GM23338 (cell line): ENCODE measurements around the gene MTMR3. TPM values are rescaled to one million over a fixed set of nuclear protein-coding genes. Genes with fewer than 3 reads are reported as not detected.

Experiments
- ATAC-seq: fragments of 200-7000 bp; cut with Tn5 transposase; 3 replicates; pipeline ENCODE4 v1.9.1; 2020
- DNase-seq: peaks from one replicate; pipeline ENCODE4 v3.0.0-alpha.2; 2015; ENCODE audit warnings: low spot score
- H2AFZ ChIP-seq: fragments of 200-600 bp; sonication (generic); 2 replicates; pipeline ENCODE4 v1.8.0; 2016; ENCODE audit warnings: antibody characterized with exemption, mild to moderate bottlenecking, moderate library complexity
- H3F3A ChIP-seq: fragments of 200-600 bp; sonication (generic); replicated peaks from 2 replicates; pipeline ENCODE4 v1.8.0; 2017; ENCODE audit warnings: antibody characterized with exemption, mixed run types, low read depth
- H3K27ac ChIP-seq: fragments of 200-600 bp; sonication (generic); 2 replicates; pipeline ENCODE4 v1.6.1; 2016; ENCODE audit warnings: low read depth
- H3K27me3 ChIP-seq: fragments of 200-600 bp; sonication (generic); 2 replicates; pipeline ENCODE4 v1.8.0; 2016; ENCODE audit warnings: mild to moderate bottlenecking, mixed run types, moderate library complexity; ENCODE audit not compliant: insufficient read depth
- H3K36me3 ChIP-seq: fragments of 200-600 bp; sonication (generic); 2 replicates; pipeline ENCODE4 v1.8.0; 2016; ENCODE audit warnings: mild to moderate bottlenecking; ENCODE audit not compliant: insufficient read depth
- H3K4me1 ChIP-seq: fragments of 200-600 bp; sonication (generic); 2 replicates; pipeline ENCODE4 v1.8.0; 2016; ENCODE audit warnings: mild to moderate bottlenecking, moderate library complexity; ENCODE audit not compliant: insufficient read depth
- H3K4me2 ChIP-seq: fragments of 200-600 bp; sonication (generic); 2 replicates; pipeline ENCODE4 v1.7.1; 2017; ENCODE audit warnings: mixed run types
- H3K4me3 ChIP-seq: fragments of 200-600 bp; sonication (generic); 2 replicates; pipeline ENCODE4 v1.6.1; 2016; ENCODE audit warnings: mixed run types
- H3K79me2 ChIP-seq: fragments of 200-600 bp; sonication (generic); replicated peaks from 2 replicates; pipeline ENCODE4 v1.8.0; 2017; ENCODE audit warnings: mild to moderate bottlenecking; ENCODE audit not compliant: insufficient read depth
- H3K9me2 ChIP-seq: fragments of 200-600 bp; sonication (generic); 2 replicates; pipeline ENCODE4 v1.8.0; 2017; ENCODE audit not compliant: insufficient read depth
- H4K20me1 ChIP-seq: fragments of 200-600 bp; sonication (generic); replicated peaks from 2 replicates; pipeline ENCODE4 v1.8.0; 2017; ENCODE audit warnings: mild to moderate bottlenecking; ENCODE audit not compliant: insufficient read depth
- H3K27ac Mint-ChIP-seq: 2 replicates; pipeline ENCODE4 v1.8.0; 2020; ENCODE audit warnings: inconsistent platforms, mild to moderate bottlenecking, moderate library complexity, mixed read lengths
- H3K27me3 Mint-ChIP-seq: 3 replicates; pipeline ENCODE4 v1.8.0; 2022; ENCODE audit warnings: low read depth, mild to moderate bottlenecking, moderate library complexity, mixed read lengths, inconsistent platforms; ENCODE audit not compliant: insufficient read depth, poor library complexity
- H3K36me3 Mint-ChIP-seq: 3 replicates; pipeline ENCODE4 v1.8.0; 2021; ENCODE audit warnings: low read depth, mild to moderate bottlenecking, inconsistent platforms, moderate library complexity, mixed read lengths
- H3K4me1 Mint-ChIP-seq: 3 replicates; pipeline ENCODE4 v1.8.0; 2020; ENCODE audit warnings: mild to moderate bottlenecking, inconsistent platforms, mixed read lengths
- H3K4me3 Mint-ChIP-seq: 3 replicates; pipeline ENCODE4 v1.8.0; 2021; ENCODE audit warnings: moderate library complexity, mild to moderate bottlenecking, inconsistent platforms, mixed read lengths
- H3K9me3 Mint-ChIP-seq: 3 replicates; pipeline ENCODE4 v1.8.0; 2020; ENCODE audit warnings: moderate library complexity, mild to moderate bottlenecking, inconsistent platforms, mixed read lengths
- CREB1 ChIP-seq: fragments of 250-450 bp; sonication (Bioruptor Pico); IDR thresholded peaks from 2 replicates; pipeline ENCODE4 v1.5.0; 2020; ENCODE audit warnings: low read depth, mild to moderate bottlenecking, moderate library complexity
- EZH2phosphoT487 ChIP-seq: fragments of 200-600 bp; sonication (generic); IDR thresholded peaks from one replicate; pipeline ENCODE4 v1.8.1; 2018; ENCODE audit warnings: antibody characterized with exemption; ENCODE audit not compliant: unreplicated experiment
- JUNB ChIP-seq: IDR thresholded peaks from one replicate; pipeline ENCODE4 v1.6.1; 2016; ENCODE audit warnings: antibody characterized with exemption; ENCODE audit not compliant: unreplicated experiment
- NANOG ChIP-seq: IDR thresholded peaks from 2 replicates; pipeline ENCODE4 v1.6.1; 2016; ENCODE audit warnings: antibody characterized with exemption, borderline replicate concordance
- STAT1 ChIP-seq: IDR thresholded peaks from one replicate; pipeline ENCODE4 v1.6.1; 2016; ENCODE audit warnings: antibody characterized with exemption; ENCODE audit not compliant: unreplicated experiment
- ZNF462 ChIP-seq: fragments of 250-450 bp; sonication (Bioruptor Pico); IDR thresholded peaks from 2 replicates; pipeline ENCODE4 v1.5.0; 2020; ENCODE audit warnings: mild to moderate bottlenecking, moderate library complexity
- polyA plus RNA-seq: library from polyadenylated mRNA; unstranded; fragments of >200 nt; fragmentation: Nextera tagmentation; extraction: Ambion mirVana; gene quantifications from 2 replicates; pipeline ENCODE4 v1.2.1, GENCODE V29; 2016
- total RNA-seq: library from RNA; depleted of rRNA; stranded (reverse); fragments of >200 nt; shearing (Covaris generic); gene quantifications from 2 replicates; pipeline ENCODE4 v1.2.3, GENCODE V29; 2014
- TF ChIP-seq, protein P1 (sequence below): IDR thresholded peaks from one replicate; pipeline ENCODE4 v1.6.1; 2018; ENCODE audit warnings: antibody characterized with exemption; ENCODE audit not compliant: unreplicated experiment
- TF ChIP-seq, protein P2 (sequence below), 2 experiments: fragments of 200-600 bp in 1 of 2; sonication (generic) in 1 of 2; conservative IDR thresholded peaks; 2 replicates each; pipeline versions ENCODE4 v1.5.1 to v1.6.1; 2016 to 2017; ENCODE audit warnings: antibody characterized with exemption in 2 of 2, low read depth in 2 of 2, mild to moderate bottlenecking in 2 of 2, moderate library complexity in 1 of 2
- TF ChIP-seq, protein P3 (sequence below): IDR thresholded peaks from 2 replicates; pipeline ENCODE4 v1.6.1; 2016; ENCODE audit warnings: antibody characterized with exemption

MTMR3 gene
- total and polyA plus RNA-seq, 2 experiments from 2014 or later = 5.2 to 27.4 TPM

- ATAC-seq = no peak
- H3F3A ChIP-seq = no peaks in the 10 kb centered on the region
- no peak overlapping the region for H3K4me2 ChIP-seq
- H3K4me1 ChIP-seq = 0 out of 2 replicates have a peak, but pooled peaks cover 3% of the 10 kb centered on the region
- Mint-ChIP-seq H3K27me3 (no peaks in the 10 kb centered on the region), H3K4me3 (no peak overlapping the region), H3K27ac (no peak overlapping the region), H3K9me3 (no peaks in the 10 kb centered on the region), H3K4me1 (peaks cover 15% of the 10 kb centered on the region; the same call in 2 of the 3 replicates), H3K36me3 (no peaks in the 10 kb centered on the region)
- no peaks in the 10 kb centered on the region for H3K27me3 ChIP-seq
- H3K4me3 ChIP-seq = no peak overlapping the region
- H3K79me2 ChIP-seq = peaks cover 83% of the 10 kb centered on the region
- DNase-seq = no peak
- TF ChIP-seq CREB1 (CRISPR knock-in tag) (no peak), NANOG (no peak), JUNB (no peak), EZH2phosphoT487 (no peak), STAT1 (no peak)
- TF ChIP-seq, protein P1, sequence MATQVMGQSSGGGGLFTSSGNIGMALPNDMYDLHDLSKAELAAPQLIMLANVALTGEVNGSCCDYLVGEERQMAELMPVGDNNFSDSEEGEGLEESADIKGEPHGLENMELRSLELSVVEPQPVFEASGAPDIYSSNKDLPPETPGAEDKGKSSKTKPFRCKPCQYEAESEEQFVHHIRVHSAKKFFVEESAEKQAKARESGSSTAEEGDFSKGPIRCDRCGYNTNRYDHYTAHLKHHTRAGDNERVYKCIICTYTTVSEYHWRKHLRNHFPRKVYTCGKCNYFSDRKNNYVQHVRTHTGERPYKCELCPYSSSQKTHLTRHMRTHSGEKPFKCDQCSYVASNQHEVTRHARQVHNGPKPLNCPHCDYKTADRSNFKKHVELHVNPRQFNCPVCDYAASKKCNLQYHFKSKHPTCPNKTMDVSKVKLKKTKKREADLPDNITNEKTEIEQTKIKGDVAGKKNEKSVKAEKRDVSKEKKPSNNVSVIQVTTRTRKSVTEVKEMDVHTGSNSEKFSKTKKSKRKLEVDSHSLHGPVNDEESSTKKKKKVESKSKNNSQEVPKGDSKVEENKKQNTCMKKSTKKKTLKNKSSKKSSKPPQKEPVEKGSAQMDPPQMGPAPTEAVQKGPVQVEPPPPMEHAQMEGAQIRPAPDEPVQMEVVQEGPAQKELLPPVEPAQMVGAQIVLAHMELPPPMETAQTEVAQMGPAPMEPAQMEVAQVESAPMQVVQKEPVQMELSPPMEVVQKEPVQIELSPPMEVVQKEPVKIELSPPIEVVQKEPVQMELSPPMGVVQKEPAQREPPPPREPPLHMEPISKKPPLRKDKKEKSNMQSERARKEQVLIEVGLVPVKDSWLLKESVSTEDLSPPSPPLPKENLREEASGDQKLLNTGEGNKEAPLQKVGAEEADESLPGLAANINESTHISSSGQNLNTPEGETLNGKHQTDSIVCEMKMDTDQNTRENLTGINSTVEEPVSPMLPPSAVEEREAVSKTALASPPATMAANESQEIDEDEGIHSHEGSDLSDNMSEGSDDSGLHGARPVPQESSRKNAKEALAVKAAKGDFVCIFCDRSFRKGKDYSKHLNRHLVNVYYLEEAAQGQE = no peak
- TF ChIP-seq, protein P2, sequence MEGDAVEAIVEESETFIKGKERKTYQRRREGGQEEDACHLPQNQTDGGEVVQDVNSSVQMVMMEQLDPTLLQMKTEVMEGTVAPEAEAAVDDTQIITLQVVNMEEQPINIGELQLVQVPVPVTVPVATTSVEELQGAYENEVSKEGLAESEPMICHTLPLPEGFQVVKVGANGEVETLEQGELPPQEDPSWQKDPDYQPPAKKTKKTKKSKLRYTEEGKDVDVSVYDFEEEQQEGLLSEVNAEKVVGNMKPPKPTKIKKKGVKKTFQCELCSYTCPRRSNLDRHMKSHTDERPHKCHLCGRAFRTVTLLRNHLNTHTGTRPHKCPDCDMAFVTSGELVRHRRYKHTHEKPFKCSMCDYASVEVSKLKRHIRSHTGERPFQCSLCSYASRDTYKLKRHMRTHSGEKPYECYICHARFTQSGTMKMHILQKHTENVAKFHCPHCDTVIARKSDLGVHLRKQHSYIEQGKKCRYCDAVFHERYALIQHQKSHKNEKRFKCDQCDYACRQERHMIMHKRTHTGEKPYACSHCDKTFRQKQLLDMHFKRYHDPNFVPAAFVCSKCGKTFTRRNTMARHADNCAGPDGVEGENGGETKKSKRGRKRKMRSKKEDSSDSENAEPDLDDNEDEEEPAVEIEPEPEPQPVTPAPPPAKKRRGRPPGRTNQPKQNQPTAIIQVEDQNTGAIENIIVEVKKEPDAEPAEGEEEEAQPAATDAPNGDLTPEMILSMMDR (conservative IDR thresholded peaks at IDR 0.05; ENCODE audit: low read depth in 2 of 2) = no peak
- H3K9me2 ChIP-seq = no peaks in the 10 kb centered on the region
- H2AFZ ChIP-seq = no peak overlapping the region
- no peaks in the 10 kb centered on the region for H3K36me3 ChIP-seq
- peaks cover 3% of the 10 kb centered on the region; the same call in 1 of the 2 replicates for H4K20me1 ChIP-seq
- no peak overlapping the region for H3K27ac ChIP-seq
Measured at GRCh38 chr22:29934596-29934995, 51.6 kb downstream of the MTMR3 start.

GRCh38 chr22:29936186-29936585 is 53.2 kb downstream of the MTMR3 start:
- Mint-ChIP-seq H3K27me3 (no peaks in the 10 kb centered on the region), H3K27ac (no peak overlapping the region), H3K4me1 (peaks cover 15% of the 10 kb centered on the region; the same call in 2 of the 3 replicates), H3K4me3 (no peak overlapping the region), H3K9me3 (no peaks in the 10 kb centered on the region), H3K36me3 (no peaks in the 10 kb centered on the region; the same call in 2 of the 3 replicates)
- ATAC-seq (no peak), DNase-seq (no peak)
- H3F3A ChIP-seq = no peaks in the 10 kb centered on the region
- H3K4me2 ChIP-seq = no peak overlapping the region
- no peak overlapping the region for H3K4me3 ChIP-seq
- peaks cover 3% of the 10 kb centered on the region; the same call in 1 of the 2 replicates for H4K20me1 ChIP-seq
- peaks cover 73% of the 10 kb centered on the region for H3K79me2 ChIP-seq
- H3K9me2 ChIP-seq = no peaks in the 10 kb centered on the region
- H3K27me3 ChIP-seq = no peaks in the 10 kb centered on the region
- no peak overlapping the region for H2AFZ ChIP-seq
- H3K4me1 ChIP-seq = 0 out of 2 replicates have a peak, but pooled peaks cover 3% of the 10 kb centered on the region
- no peak overlapping the region for H3K27ac ChIP-seq
- H3K36me3 ChIP-seq = no peaks in the 10 kb centered on the region
- TF ChIP-seq JUNB (no peak), ZNF462 (CRISPR knock-in tag) (no peak)
- TF ChIP-seq, protein P3, sequence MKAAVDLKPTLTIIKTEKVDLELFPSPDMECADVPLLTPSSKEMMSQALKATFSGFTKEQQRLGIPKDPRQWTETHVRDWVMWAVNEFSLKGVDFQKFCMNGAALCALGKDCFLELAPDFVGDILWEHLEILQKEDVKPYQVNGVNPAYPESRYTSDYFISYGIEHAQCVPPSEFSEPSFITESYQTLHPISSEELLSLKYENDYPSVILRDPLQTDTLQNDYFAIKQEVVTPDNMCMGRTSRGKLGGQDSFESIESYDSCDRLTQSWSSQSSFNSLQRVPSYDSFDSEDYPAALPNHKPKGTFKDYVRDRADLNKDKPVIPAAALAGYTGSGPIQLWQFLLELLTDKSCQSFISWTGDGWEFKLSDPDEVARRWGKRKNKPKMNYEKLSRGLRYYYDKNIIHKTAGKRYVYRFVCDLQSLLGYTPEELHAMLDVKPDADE = no peak
